Inflammatory macrophage (primary cell): ENCODE data around the gene SYPL2.
"Not testable (repeated sequence)": the region's sequence is repeated elsewhere in the genome, so short reads cannot be mapped to it uniquely, and the experiment has no call there.

Experiments
- DNase-seq, 2 donors: peaks; one replicate each; pipeline ENCODE4 v3.0.0-alpha.2; 2020 to 2022
- total RNA-seq, 18 experiments: gene quantifications; one replicate each; lab custom pipeline; 2026; ENCODE audit warnings: mixed read lengths in 6 of 18, inconsistent platforms in 2 of 18; lab: John Stamatoyannopoulos, UW

The SYPL2 gene
- 0.06 to 0.62 (median 0.30) reads per million in 18 experiments for total RNA-seq

GRCh38 chr1:109466452-109467300, at the start of gene SYPL2:
TSS of gene SYPL2 (plus strand) at chr1:109466546. CDS start at chr1:109466844, 298 bp downstream.
- peak in 1 of 2 donors; percentile 21 for DNase-seq

GRCh38 chr1:109423498-109423897, 42.8 kb upstream of the SYPL2 start:
- DNase-seq: no peak

GRCh38 chr1:109425391-109426280, 40.7 kb upstream of the SYPL2 start:
- peak; percentile 75 to 86 for DNase-seq

GRCh38 chr1:109426281-109427170, 39.8 kb upstream of the SYPL2 start, which contains the start of gene PSMA5:
TSS of gene PSMA5 (minus strand) at chr1:109426448. CDS start at chr1:109426330, 118 bp downstream.
- peak; percentile 99 to 100 for DNase-seq

GRCh38 chr1:109427171-109427467, 39.2 kb upstream of the SYPL2 start:
- DNase-seq: peak in 1 of 2 donors; percentile 3

GRCh38 chr1:109432336-109432735, 34.0 kb upstream of the SYPL2 start:
- DNase-seq: no peak

- peak; percentile 55 to 68 for DNase-seq
Observed at GRCh38 chr1:109433322-109433721, 33.0 kb upstream of the SYPL2 start.

- no peak for DNase-seq
Observed at GRCh38 chr1:109434484-109434883, 31.9 kb upstream of the SYPL2 start.

- DNase-seq: peak; percentile 79 to 83
Observed at GRCh38 chr1:109438798-109439297, 27.5 kb upstream of the SYPL2 start.

- DNase-seq: peak; percentile 9 to 10
Observed at GRCh38 chr1:109441069-109441468, 25.3 kb upstream of the SYPL2 start.

GRCh38 chr1:109443476-109443875, 22.9 kb upstream of the SYPL2 start:
- no peak for DNase-seq

GRCh38 chr1:109444346-109444745, 22.0 kb upstream of the SYPL2 start:
- no peak for DNase-seq

- DNase-seq: not testable (repeated sequence)
Observed at GRCh38 chr1:109445949-109446695, 20.2 kb upstream of the SYPL2 start.

- no peak for DNase-seq
Observed at GRCh38 chr1:109447524-109447923, 18.8 kb upstream of the SYPL2 start.

- no peak for DNase-seq
Observed at GRCh38 chr1:109454497-109455133, 11.7 kb upstream of the SYPL2 start.

- no peak for DNase-seq
Observed at GRCh38 chr1:109457819-109458218, 8.5 kb upstream of the SYPL2 start.

- no peak for DNase-seq
Observed at GRCh38 chr1:109466125-109466451, 258 bp upstream of the SYPL2 start.

GRCh38 chr1:109467301-109467777, 993 bp downstream of the SYPL2 start:
- DNase-seq: no peak

- no peak for DNase-seq
Observed at GRCh38 chr1:109468061-109468460, 1.7 kb downstream of the SYPL2 start.

- no peak for DNase-seq
Observed at GRCh38 chr1:109468903-109469302, 2.6 kb downstream of the SYPL2 start.

GRCh38 chr1:109470245-109470644, 3.9 kb downstream of the SYPL2 start:
- no peak for DNase-seq
